ENCODE measurements around the gene ERC2.

DNA sequence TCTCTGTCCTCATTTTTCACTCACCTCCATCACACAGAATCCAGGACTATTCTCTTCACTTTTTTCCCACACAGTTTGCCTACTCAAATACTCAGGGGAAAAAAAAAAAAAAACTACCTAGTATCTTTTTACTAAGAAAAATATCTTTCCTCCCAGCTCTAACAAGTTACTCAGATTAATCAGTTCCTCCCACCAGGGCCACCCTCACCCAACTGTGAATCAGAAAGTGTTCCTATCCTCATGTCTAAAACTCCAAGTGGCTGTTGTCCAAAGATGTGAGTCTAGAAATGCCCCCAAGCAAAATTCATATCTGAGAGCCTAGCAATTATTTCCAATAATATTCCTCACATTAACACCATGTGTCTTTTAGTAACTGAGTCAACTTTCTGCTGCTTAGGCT is 268.0 kb downstream of the ERC2 start:
- TF ChIP-seq POLR2A (IDR thresholded peaks at IDR 0.05), result no peak
- TF ChIP-seq, protein P1, sequence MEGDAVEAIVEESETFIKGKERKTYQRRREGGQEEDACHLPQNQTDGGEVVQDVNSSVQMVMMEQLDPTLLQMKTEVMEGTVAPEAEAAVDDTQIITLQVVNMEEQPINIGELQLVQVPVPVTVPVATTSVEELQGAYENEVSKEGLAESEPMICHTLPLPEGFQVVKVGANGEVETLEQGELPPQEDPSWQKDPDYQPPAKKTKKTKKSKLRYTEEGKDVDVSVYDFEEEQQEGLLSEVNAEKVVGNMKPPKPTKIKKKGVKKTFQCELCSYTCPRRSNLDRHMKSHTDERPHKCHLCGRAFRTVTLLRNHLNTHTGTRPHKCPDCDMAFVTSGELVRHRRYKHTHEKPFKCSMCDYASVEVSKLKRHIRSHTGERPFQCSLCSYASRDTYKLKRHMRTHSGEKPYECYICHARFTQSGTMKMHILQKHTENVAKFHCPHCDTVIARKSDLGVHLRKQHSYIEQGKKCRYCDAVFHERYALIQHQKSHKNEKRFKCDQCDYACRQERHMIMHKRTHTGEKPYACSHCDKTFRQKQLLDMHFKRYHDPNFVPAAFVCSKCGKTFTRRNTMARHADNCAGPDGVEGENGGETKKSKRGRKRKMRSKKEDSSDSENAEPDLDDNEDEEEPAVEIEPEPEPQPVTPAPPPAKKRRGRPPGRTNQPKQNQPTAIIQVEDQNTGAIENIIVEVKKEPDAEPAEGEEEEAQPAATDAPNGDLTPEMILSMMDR (IDR thresholded peaks at IDR 0.05), result no peak
- TF ChIP-seq POLR2AphosphoS5 (IDR thresholded peaks at IDR 0.05), result no peak

Data from upper lobe of left lung (tissue), 4 donors.